Ovary (tissue), 3 donors: ENCODE measurements around the gene UNC13B.

Experiments used
- EP300 ChIP-seq: sonication (generic); formaldehyde crosslinking; IDR thresholded peaks from one replicate; pipeline ENCODE4 v1.6.1; 2017; ENCODE audit warnings: antibody characterized with exemption
- POLR2A ChIP-seq: fragments of 450-650 bp; IDR thresholded peaks from one replicate; pipeline ENCODE4 v1.6.1; 2017; ENCODE audit warnings: antibody characterized with exemption, mild to moderate bottlenecking, moderate library complexity
- TF ChIP-seq, protein P1 (sequence below), 3 donors: fragments of 450-650 bp in 2 of 3; fragments of 200-600 bp in 1 of 3; IDR thresholded peaks; one replicate each; pipeline versions ENCODE4 v1.5.1 to v1.8.0; 2016 to 2022; ENCODE audit warnings: antibody characterized with exemption in 3 of 3, mild to moderate bottlenecking in 1 of 3
- donor health status: DM: no; HTN: no; CAD: no.

DNA sequence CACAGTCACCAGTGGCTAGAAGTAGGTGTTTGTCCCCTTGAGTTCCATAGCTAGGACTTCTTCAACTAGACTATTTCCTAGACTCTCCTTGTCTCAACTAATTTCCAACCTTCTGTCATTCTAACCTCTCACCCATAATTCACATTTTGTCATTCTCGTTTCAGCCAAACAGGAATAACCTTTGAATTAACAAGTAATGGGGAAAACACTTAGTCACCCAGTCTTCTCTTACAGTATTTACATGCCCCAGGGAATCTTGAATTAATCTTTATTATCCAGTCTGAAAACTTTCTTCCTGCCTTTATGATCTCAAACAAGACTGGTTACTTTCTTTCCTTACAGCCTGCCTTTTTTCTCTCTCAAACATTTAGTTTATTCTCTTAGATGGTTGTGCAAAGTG is 264.8 kb downstream of the UNC13B start:
- TF ChIP-seq POLR2A = no peak
- TF ChIP-seq EP300 = no peak
- TF ChIP-seq, protein P1, sequence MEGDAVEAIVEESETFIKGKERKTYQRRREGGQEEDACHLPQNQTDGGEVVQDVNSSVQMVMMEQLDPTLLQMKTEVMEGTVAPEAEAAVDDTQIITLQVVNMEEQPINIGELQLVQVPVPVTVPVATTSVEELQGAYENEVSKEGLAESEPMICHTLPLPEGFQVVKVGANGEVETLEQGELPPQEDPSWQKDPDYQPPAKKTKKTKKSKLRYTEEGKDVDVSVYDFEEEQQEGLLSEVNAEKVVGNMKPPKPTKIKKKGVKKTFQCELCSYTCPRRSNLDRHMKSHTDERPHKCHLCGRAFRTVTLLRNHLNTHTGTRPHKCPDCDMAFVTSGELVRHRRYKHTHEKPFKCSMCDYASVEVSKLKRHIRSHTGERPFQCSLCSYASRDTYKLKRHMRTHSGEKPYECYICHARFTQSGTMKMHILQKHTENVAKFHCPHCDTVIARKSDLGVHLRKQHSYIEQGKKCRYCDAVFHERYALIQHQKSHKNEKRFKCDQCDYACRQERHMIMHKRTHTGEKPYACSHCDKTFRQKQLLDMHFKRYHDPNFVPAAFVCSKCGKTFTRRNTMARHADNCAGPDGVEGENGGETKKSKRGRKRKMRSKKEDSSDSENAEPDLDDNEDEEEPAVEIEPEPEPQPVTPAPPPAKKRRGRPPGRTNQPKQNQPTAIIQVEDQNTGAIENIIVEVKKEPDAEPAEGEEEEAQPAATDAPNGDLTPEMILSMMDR (IDR thresholded peaks at IDR 0.05) = no peak
